ENCODE data around the gene IL1A.

The IL1A gene

DNA sequence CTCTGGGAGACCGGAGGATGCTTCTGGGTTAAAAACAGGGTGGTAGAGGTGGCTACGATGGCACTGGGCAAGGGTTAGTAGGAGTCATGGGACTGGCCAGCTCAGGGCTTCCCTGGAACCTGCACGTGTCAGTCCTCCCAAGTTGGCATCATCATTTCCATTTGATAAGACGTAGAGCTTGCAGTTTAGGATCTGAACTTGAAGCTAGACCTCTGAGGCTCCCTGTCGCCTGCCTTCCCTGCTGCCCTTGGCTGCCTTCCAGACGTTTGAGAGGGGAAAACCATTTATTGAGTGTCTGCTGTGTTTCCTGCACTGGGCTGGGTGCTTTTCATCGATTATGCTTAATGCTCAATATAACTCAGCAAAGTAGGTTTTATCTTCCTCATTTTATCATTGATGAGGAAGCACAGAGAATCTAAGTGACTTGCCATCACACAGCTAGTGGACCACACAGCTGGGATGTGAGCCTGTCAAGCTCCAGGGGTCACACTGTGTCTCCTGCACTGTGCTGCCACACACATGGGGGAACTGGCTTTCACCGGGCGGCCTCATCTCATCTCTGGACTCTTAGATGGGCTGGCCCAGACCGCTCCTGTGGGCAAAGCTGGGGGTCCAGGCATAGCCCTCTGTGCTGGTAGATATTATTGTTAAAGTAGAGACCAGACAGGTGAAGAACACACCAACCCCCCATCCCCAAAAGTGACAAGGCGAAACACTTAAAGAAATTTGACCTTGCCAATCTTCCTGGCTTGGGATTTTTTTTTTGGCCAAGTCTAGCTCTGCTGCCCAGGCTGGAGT, 55.7 kb downstream of the IL1A start:
- CTCF ChIA-PET = interaction anchor here (0.6 to 4.9 kb wide), 7 partner anchors 36 to 213 kb away, joined by 3 to 92 read pairs (median 6); partner anchors contain the start of gene SLC20A1
- TF ChIP-seq FOXM1 (IDR thresholded peaks at IDR 0.05; ENCODE audit: borderline replicate concordance) (no peak), SP1 (IDR thresholded peaks at IDR 0.05) (no peak), NFRKB (IDR thresholded peaks at IDR 0.05) (no peak), HDGF (IDR thresholded peaks at IDR 0.05; ENCODE audit: borderline replicate concordance) (no peak), L3MBTL2 (conservative IDR thresholded peaks at IDR 0.05) (no peak), TARDBP (IDR thresholded peaks at IDR 0.05) (no peak), BHLHE40 (IDR thresholded peaks at IDR 0.05; ENCODE audit: borderline replicate concordance) (no peak), FOXA1 (IDR thresholded peaks at IDR 0.05) (no peak), PKNOX1 (IDR thresholded peaks at IDR 0.05) (no peak), ARNT (IDR thresholded peaks at IDR 0.05) (no peak), FOXK2 (IDR thresholded peaks at IDR 0.05) (no peak), LEF1 (IDR thresholded peaks at IDR 0.05; ENCODE audit: borderline replicate concordance) (no peak)
- POLR2A ChIA-PET = no interaction called here
- DNase-seq (ENCODE audit: extremely low spot score) = no peak

DNA sequence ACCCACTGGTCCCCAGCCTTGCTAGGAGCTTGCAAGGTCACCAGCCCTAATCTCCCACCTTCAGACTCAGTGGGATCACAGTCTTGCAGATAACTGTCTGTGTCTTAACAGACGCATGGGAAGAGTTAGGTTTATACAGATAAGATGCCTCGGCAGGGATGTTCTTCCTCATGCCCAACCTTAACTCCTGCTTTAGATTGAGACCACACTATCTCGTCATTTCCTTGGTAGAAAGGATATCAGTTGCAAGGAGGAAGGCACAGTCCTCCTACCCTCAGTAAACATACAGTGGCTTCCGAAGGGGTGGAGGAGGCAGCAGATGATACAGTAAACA, 56.3 kb downstream of the IL1A start:
- ChIA-PET CTCF (interaction anchor here (0.6 to 4.9 kb wide), 9 partner anchors 13 to 214 kb away, joined by 3 to 92 read pairs (median 6); partner anchors contain the start of gene SLC20A1), POLR2A (no interaction called here)
- TF ChIP-seq PKNOX1 (IDR thresholded peaks at IDR 0.05) (no peak), SP1 (IDR thresholded peaks at IDR 0.05) (no peak), BHLHE40 (IDR thresholded peaks at IDR 0.05; ENCODE audit: borderline replicate concordance) (no peak), ZNF384 (IDR thresholded peaks at IDR 0.05) (no peak), ELF4 (IDR thresholded peaks at IDR 0.05) (no peak)
- no peak for DNase-seq (ENCODE audit: extremely low spot score)

GRCh38 chr2:112727276-112728028, 56.8 kb downstream of the IL1A start:
- TF ChIP-seq HDGF (IDR thresholded peaks at IDR 0.05; ENCODE audit: borderline replicate concordance) (no peak), FOXM1 (IDR thresholded peaks at IDR 0.05; ENCODE audit: borderline replicate concordance) (no peak), PKNOX1 (IDR thresholded peaks at IDR 0.05) (no peak), NFRKB (IDR thresholded peaks at IDR 0.05) (no peak), ELF4 (IDR thresholded peaks at IDR 0.05) (no peak), L3MBTL2 (conservative IDR thresholded peaks at IDR 0.05) (no peak), SP1 (IDR thresholded peaks at IDR 0.05) (no peak), SUZ12 (IDR thresholded peaks at IDR 0.05) (no peak), FOXA1 (IDR thresholded peaks at IDR 0.05) (no peak), FOXK2 (IDR thresholded peaks at IDR 0.05) (no peak), TARDBP (IDR thresholded peaks at IDR 0.05) (no peak), LEF1 (IDR thresholded peaks at IDR 0.05; ENCODE audit: borderline replicate concordance) (no peak), BHLHE40 (IDR thresholded peaks at IDR 0.05; ENCODE audit: borderline replicate concordance) (no peak)
- ChIA-PET POLR2A (interaction anchor here (1.0 to 1.1 kb wide), 2 partner anchors 142 to 144 kb away, joined by 4 to 5 read pairs; no protein-coding TSS in a partner anchor), CTCF (interaction anchor here (0.6 to 4.9 kb wide), 11 partner anchors 10 to 215 kb away, joined by 3 to 92 read pairs (median 5); partner anchors contain the start of gene SLC20A1)
- no peak for DNase-seq (ENCODE audit: extremely low spot score)

- ChIA-PET CTCF (interaction anchor here (0.6 to 4.9 kb wide), 9 partner anchors 11 to 215 kb away, joined by 3 to 92 read pairs (median 5); partner anchors contain the start of gene SLC20A1), POLR2A (interaction anchor here (1.0 to 1.1 kb wide), 2 partner anchors 142 to 144 kb away, joined by 4 to 5 read pairs; no protein-coding TSS in a partner anchor)
- DNase-seq (ENCODE audit: extremely low spot score) = peak; percentile 92
- TF ChIP-seq ARNT (IDR thresholded peaks at IDR 0.05) = no peak
- TF ChIP-seq HDGF (IDR thresholded peaks at IDR 0.05; ENCODE audit: borderline replicate concordance) = 0 out of 2 replicates have a peak, but pooled peaks have one; percentile 48
- no peak for TF ChIP-seq FOXA1 (IDR thresholded peaks at IDR 0.05)
- TF ChIP-seq BHLHE40 (IDR thresholded peaks at IDR 0.05; ENCODE audit: borderline replicate concordance) = no peak
These were observed 57.7 kb downstream of the IL1A start for GRCh38 chr2:112726487-112727190.

GRCh38 chr2:112725545-112726457, 58.5 kb downstream of the IL1A start:
- ChIA-PET CTCF (interaction anchor here (0.5 to 4.9 kb wide), 9 partner anchors 13 to 159 kb away, joined by 3 to 92 read pairs (median 4); partner anchors contain the start of gene SLC20A1), POLR2A (interaction anchor here (1.6 to 2.5 kb wide), 3 partner anchors 79 to 142 kb away, joined by 5 to 8 read pairs (median 5); partner anchors contain the start of genes CHCHD5 and SLC20A1)
- TF ChIP-seq FOXA1 (IDR thresholded peaks at IDR 0.05) = no peak
- TF ChIP-seq L3MBTL2 (conservative IDR thresholded peaks at IDR 0.05) = no peak
- TF ChIP-seq LEF1 (IDR thresholded peaks at IDR 0.05; ENCODE audit: borderline replicate concordance) = no peak
- no peak for TF ChIP-seq HDGF (IDR thresholded peaks at IDR 0.05; ENCODE audit: borderline replicate concordance)
- no peak for TF ChIP-seq SP1 (IDR thresholded peaks at IDR 0.05)
- no peak for TF ChIP-seq FOXM1 (IDR thresholded peaks at IDR 0.05; ENCODE audit: borderline replicate concordance)
- TF ChIP-seq SUZ12 (IDR thresholded peaks at IDR 0.05) = no peak
- no peak for DNase-seq (ENCODE audit: extremely low spot score)
